EH (cell line): ENCODE results near the gene RAP1GAP.
"Not testable (repeated sequence)": the region's sequence is repeated elsewhere in the genome, so short reads cannot be mapped to it uniquely, and the experiment has no call there.

Source experiments
- DNase-seq: peaks from one replicate; pipeline ENCODE4 v3.0.0-alpha.2; 2015; ENCODE audit warnings: low read depth

RAP1GAP gene

GRCh38 chr1:21677168-21677567, 8.0 kb upstream of the RAP1GAP start:
- DNase-seq = no peak

DNA sequence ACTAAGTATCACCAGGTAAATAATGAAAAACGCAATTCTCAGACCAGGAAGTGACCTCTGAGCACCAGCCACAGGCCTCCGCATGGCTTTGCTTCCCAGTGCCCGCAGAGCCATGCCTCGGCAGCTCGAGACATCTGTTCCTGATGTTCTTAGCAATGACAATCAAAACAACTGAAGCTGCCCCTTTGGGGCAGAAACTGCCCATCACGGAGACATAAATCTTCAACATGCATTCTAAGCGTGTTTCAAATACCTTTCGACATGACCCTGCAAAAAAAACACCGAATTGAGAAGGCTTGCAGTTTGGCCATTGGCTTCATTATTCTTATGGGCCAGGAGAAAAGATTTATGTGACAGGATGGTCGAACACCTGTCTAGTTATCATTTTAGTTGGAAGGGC, 5.8 kb upstream of the RAP1GAP start:
- DNase-seq = peak; percentile 51

- DNase-seq = not testable (repeated sequence)
Measured at GRCh38 chr1:21673853-21674252, 4.7 kb upstream of the RAP1GAP start.

GRCh38 chr1:21673277-21673780, 4.2 kb upstream of the RAP1GAP start:
- peak; percentile 87 for DNase-seq

GRCh38 chr1:21672478-21673276, 3.5 kb upstream of the RAP1GAP start:
- peak; percentile 75 for DNase-seq

DNA sequence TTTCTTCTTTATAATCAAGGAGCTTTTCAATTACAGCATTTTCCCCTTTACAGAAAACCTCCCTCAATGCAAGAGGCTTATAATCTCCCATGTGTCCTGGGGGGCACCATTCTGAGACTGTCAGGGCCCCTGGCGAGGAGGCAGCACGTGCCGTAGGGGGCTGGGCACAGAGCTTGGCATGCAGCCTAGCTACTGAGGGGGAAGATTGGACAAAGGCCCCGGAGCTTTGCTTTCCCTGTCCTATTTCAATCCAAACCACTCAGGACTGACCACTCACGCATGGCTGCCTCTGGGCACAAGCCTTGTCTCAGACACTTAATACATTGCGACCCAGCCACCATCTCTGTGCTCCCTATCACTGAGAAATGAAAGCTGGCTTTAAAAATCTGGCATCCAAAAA, 2.8 kb upstream of the RAP1GAP start:
- DNase-seq = no peak

DNA sequence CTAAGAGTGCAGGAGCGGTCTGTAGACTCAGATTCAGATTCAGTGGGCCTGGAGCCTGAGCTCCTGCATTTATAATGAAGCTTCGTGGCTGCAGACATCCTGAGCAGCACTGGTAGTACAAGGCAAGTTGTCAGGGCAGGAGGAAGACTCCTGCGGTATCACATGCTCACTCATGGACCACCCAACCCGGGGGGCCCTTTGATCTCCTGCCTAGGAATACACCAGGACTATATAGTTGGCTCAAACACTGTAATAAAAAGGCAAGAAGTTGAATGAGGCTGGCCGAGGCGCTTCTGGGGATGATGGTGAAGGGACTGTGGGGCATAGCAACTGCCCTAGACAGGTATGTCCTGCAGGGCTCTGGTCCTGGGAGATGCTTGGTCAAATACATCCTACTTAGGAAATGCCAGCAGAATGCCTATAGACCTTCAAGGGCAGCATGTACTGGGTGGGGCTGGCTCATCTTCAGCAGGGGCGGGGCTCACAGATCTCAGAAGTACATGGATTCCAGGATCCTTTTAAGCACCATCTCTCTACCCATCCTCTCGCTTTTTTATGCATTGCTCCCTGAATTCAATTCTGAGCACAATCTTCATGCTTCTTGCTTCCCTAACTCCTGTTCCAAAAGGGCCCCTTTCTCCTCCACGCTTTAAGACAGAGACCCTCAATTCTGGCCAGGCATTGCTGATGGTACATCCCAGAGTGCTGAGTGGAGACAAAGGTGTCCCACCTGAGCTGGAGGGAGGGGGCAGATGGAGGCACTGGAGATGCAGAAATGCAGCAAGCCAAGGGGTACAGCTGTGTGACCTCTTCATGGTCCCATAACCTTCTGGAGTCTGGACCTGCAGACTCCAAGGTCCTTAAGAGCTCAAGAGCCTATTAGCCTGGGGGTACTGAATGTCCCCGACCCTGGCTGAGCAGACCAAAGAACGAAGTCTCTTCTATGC, 2.1 kb upstream of the RAP1GAP start:
- peak; percentile 7 for DNase-seq

DNA sequence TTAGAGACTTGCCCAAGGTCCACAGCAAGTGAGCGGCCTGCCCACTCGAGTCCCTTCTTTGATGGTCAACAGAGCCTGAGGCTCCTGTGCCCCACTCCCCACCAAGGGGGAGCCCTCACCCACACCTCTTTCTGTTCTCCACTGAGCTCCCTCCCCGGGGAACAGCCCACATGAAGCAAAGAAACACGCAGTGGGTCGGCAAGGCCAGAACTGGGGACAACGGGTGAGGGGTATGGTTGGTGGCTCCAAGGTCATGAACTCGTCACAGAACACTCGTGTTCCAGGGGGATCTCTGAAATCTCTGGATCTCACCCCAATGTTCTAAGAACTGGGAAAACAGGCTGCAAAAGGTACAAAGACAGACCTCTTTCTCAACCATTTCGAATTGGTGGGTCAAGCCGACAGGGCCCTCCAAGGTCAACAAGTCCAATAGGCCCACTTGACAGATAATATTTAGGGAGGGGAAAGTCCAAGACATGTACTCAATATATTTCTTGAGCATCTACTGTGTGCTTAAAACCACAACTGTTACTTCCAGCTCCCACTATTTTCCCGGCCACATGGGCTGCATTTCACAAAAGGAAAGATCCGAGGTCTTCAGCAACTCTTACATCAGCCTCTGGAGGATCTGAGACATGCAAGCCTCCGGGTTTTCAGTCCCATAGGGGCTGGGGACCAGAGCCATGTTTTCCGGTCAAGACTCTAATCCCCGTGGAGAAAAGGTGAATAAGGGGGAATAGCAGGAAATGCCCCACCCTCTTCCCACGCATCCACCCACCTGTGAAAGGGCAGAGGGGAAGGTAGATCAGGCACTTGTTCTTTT, 1.1 kb upstream of the RAP1GAP start:
- DNase-seq = no peak

DNA sequence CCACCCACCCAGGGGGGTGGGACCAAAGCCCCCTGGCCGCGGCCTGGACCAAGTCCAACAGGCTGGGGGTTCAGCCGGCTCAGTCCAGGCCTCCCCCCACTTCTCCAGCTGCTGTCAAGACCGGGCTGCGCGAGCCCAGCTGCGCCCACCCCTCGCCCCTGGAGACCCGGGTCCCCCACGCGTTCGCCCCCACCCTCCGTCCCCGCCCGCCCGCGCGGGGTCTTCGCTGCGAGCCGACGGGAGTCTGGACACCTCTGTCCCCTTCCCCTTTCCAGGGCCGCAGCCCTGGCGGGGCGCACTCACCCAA, 253 bp downstream of the RAP1GAP start:
- no peak for DNase-seq

GRCh38 chr1:21668232-21668950, 766 bp downstream of the RAP1GAP start:
- no peak for DNase-seq

GRCh38 chr1:21667348-21668231, 1.6 kb downstream of the RAP1GAP start:
- no peak for DNase-seq

DNA sequence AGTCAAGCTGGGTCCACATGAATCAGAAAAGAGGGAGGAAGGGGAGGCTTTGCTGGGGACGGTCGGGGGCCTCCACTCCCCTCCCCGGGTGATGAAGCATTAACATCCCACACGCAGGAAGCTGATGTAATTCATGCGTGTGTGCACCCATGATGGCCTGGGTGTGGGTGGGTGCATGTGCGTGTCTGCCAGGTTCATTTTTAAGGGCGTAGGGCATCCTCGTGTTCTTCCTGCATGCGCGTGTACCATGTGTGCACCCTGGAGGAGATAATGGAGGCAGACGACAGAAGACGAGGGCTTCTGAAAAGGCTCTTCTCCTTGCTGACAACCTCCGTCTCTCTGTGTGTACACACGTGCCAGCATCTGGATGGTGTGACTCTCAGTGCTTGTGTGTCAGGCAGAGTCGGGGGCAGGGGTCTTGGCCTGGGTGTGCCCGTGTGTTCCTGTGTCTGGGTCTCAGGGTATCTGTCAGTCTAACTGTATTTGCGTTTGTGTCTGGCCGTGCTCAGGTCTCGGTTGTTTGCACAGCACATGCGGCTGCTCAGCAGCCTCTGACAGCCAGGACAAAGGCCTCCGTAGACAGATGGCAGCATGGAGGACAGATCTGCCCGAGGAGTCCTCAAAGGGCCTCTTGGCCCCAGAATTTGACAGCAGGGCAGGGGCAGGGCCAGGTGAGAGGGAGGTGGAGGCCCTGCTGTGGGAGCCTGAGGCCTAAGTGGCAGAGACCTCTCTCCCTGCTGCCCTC, 2.4 kb downstream of the RAP1GAP start:
- no peak for DNase-seq

- DNase-seq = peak; percentile 31
Measured at GRCh38 chr1:21665711-21666575, 3.2 kb downstream of the RAP1GAP start.

DNA sequence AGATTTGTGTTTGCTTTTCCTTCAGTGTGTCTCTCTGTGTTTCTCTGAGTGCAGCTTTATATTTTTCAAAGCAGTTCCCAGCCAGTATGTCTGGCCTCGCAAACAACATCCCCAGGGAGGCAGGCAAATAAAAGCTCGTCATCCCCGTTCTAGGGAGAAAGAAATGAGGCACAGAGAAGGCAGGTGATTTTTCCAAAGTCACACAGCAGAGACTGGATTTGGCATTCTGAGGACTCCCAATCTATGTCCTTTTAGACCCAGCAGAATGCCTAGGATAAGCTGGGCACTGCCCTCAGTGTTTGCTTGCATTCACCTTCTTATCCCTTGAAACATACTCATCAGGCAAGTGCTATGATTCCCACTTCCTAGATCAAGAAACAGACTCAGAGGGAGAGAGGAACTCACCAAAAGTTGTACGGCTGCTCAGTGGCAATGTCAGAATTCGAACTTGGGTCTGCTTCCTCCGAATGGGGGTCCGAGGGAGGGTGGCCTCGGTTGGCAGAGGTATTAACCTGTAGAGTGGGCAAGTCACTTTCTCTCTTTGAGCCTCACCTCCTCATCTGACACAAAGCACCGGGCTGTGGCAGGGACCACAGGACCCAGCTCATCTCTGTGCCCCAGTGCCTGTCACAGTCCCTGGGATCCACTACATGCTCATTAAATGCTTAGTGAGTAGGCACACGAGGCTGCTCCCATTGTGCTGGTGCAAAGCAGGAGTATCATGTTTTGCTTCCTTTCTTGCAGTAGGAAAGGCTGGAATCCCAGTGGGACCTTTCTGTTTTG, 4.2 kb downstream of the RAP1GAP start:
- no peak for DNase-seq

DNA sequence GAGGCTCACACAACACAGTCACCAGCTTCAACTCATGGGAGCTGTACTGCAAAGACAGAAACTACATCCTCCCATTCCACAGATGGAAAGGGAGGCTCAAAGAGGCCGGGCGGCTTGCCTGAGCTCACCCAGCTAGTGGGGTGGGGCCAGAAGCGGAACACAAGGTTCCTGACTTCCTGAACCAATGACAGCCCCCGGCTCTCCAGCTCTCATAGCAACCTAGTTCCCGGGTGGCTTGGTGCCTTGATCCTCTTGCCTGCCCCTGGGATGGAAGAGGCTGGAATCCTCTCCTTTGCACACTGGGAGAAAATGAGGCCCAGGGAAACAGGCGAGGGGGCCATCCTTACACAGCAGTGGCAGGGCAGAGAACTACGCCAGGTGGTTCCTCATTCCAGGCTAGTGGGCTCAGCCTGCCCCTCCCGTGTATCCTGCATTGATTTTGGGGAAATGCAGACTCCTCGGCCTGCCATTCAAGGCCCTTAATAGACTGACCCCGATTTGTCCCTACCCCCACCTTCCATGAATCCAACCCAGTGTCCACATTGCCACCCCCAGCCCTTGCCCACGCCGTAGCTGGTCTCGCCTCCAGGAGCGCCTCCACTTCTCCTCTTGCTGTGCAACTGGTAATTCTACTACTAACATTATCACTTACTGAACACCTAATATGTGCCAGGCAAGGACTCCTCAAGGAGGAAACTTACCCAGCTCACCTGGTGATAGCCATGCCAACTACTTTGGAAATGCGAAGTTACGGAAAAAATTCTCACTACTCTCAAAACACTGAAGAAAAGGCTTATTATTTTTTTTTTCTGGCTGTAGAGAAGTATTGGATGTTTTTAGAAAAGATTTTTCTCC, 5.0 kb downstream of the RAP1GAP start:
- no peak for DNase-seq

- no peak for DNase-seq
Measured at GRCh38 chr1:21663248-21663950, 5.8 kb downstream of the RAP1GAP start.
